Measurements from ENCODE around the gene ITGA1.

DNA sequence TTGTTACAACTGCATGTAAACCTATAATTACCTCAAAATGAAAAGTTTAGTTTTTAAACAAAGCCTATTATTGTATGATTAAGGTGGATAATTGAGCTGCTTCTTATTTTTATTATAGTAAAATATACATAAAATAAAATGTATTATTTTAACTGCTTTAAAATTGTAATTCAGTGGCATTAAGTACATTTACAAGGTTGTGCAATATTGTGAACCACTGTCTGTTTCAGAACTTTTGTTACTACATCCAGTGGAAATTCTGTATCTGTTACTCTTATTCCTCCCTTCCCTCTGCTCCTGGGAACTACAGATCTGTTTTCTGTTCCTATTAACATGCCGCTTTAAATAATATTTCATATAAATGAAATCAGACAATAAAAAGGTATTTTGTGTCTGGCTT, 37.1 kb downstream of the ITGA1 start:
- TF ChIP-seq, protein P1, sequence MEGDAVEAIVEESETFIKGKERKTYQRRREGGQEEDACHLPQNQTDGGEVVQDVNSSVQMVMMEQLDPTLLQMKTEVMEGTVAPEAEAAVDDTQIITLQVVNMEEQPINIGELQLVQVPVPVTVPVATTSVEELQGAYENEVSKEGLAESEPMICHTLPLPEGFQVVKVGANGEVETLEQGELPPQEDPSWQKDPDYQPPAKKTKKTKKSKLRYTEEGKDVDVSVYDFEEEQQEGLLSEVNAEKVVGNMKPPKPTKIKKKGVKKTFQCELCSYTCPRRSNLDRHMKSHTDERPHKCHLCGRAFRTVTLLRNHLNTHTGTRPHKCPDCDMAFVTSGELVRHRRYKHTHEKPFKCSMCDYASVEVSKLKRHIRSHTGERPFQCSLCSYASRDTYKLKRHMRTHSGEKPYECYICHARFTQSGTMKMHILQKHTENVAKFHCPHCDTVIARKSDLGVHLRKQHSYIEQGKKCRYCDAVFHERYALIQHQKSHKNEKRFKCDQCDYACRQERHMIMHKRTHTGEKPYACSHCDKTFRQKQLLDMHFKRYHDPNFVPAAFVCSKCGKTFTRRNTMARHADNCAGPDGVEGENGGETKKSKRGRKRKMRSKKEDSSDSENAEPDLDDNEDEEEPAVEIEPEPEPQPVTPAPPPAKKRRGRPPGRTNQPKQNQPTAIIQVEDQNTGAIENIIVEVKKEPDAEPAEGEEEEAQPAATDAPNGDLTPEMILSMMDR (conservative IDR thresholded peaks at IDR 0.05; ENCODE audit: low read length): no peak
- TF ChIP-seq EZH2phosphoT487 (IDR thresholded peaks at IDR 0.05; ENCODE audit: borderline replicate concordance): no peak

All from Loucy (cell line).